Ishikawa (cell line): ENCODE data around the gene SMG7.

Experiments
- CEBPB ChIP-seq: IDR thresholded peaks from 2 replicates; pipeline ENCODE4 v1.6.1; 2012
- CREB1 ChIP-seq: IDR thresholded peaks from 2 replicates; pipeline ENCODE4 v1.6.1; 2012; ENCODE audit warnings: low read depth
- EGR1 ChIP-seq: IDR thresholded peaks from 2 replicates; pipeline ENCODE4 v1.6.1; 2012
- EP300 ChIP-seq: IDR thresholded peaks from 2 replicates; pipeline ENCODE4 v1.6.1; 2012; ENCODE audit warnings: borderline replicate concordance
- FOXM1 ChIP-seq: IDR thresholded peaks from 2 replicates; pipeline ENCODE4 v1.6.1; 2012; ENCODE audit warnings: low read depth, borderline replicate concordance
- NFIC ChIP-seq: IDR thresholded peaks from 2 replicates; pipeline ENCODE4 v1.6.1; 2012
- RAD21 ChIP-seq: IDR thresholded peaks from 2 replicates; pipeline ENCODE4 v1.6.1; 2012; ENCODE audit warnings: low read depth
- REST ChIP-seq: IDR thresholded peaks from 2 replicates; pipeline ENCODE4 v1.6.1; 2012; ENCODE audit warnings: low read depth, mild to moderate bottlenecking
- TAF1 ChIP-seq: IDR thresholded peaks from 2 replicates; pipeline ENCODE4 v1.6.1; 2012; ENCODE audit warnings: low read depth, mild to moderate bottlenecking
- TCF12 ChIP-seq: IDR thresholded peaks from 2 replicates; pipeline ENCODE4 v1.6.1; 2012; ENCODE audit warnings: low read depth
- TEAD4 ChIP-seq: IDR thresholded peaks from 2 replicates; pipeline ENCODE4 v1.6.1; 2012
- USF1 ChIP-seq: IDR thresholded peaks from 2 replicates; pipeline ENCODE4 v1.6.1; 2012
- YY1 ChIP-seq: IDR thresholded peaks from 2 replicates; pipeline ENCODE4 v1.6.1; 2012; ENCODE audit warnings: low read depth
- ZBTB7A ChIP-seq: IDR thresholded peaks from 2 replicates; pipeline ENCODE4 v1.6.1; 2012; ENCODE audit warnings: low read depth
- TF ChIP-seq, protein P1 (sequence below): IDR thresholded peaks from 2 replicates; pipeline ENCODE4 v1.6.1; 2012

The SMG7 gene

GRCh38 chr1:183582021-183582713, 109.9 kb downstream of the SMG7 start:
- no peak for TF ChIP-seq NFIC
- TF ChIP-seq EP300, result no peak
- no peak for TF ChIP-seq EGR1
- no peak for TF ChIP-seq YY1
- no peak for TF ChIP-seq CEBPB
- TF ChIP-seq ZBTB7A, result no peak
- no peak for TF ChIP-seq CREB1
- TF ChIP-seq TEAD4, result no peak
- no peak for TF ChIP-seq TCF12
- TF ChIP-seq USF1, result no peak
- TF ChIP-seq, protein P1, sequence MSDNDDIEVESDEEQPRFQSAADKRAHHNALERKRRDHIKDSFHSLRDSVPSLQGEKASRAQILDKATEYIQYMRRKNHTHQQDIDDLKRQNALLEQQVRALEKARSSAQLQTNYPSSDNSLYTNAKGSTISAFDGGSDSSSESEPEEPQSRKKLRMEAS, result no peak
- TF ChIP-seq TAF1, result no peak
- TF ChIP-seq FOXM1, result no peak
- no peak for TF ChIP-seq REST
- no peak for TF ChIP-seq RAD21

GRCh38 chr1:183583466-183583865, 111.2 kb downstream of the SMG7 start:
- TF ChIP-seq REST (no peak), TEAD4 (no peak), TAF1 (no peak), EGR1 (no peak), RAD21 (no peak), YY1 (no peak), EP300 (no peak), CREB1 (no peak), NFIC (no peak), CEBPB (no peak), USF1 (no peak)
- TF ChIP-seq, protein P1, result no peak

DNA sequence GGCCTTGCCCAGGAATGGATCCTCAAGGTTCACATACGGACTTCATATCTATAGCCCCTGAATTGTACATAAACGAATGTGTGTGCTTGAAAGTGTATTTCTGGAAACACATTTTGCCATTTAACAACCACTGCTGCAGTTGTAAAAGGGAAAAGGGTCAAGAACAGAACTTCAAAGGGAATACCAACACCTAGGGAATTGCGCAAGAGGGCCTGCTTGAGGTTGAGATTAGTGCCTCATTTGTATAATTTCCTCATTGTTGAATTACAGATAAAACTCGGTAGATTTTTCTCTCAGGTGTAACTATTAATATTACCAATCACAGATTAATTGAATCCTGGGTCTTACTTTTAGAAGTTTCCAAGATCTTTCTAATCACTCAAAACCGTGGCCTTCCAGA, 111.8 kb downstream of the SMG7 start:
- TF ChIP-seq FOXM1 (no peak), REST (no peak), CEBPB (peak; percentile 93), EGR1 (no peak), TEAD4 (no peak), NFIC (no peak), USF1 (no peak)
- TF ChIP-seq, protein P1, result no peak

DNA sequence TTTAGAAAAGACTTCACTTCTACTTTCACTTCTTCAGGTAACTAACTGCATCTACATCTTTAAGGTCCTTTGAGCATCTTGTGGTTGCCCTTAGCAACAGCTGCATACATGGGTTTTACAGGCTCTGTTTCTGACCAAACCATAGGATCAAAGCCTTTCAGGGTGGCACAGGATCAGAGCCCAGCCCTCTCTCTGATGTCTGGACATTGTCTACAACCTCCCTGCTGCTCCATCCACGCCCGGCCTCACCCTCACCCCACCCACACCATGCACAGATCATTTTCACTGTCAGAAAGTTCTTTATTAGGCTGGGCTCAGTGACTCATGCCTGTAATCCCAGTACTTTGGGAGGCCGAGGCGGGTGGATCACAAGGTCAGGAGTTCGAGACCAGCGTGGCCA, 112.7 kb downstream of the SMG7 start:
- TF ChIP-seq REST (no peak), EGR1 (no peak), NFIC (no peak), EP300 (no peak), YY1 (no peak)
